ENCODE measurements around the gene MYT1.

Gene MYT1

DNA sequence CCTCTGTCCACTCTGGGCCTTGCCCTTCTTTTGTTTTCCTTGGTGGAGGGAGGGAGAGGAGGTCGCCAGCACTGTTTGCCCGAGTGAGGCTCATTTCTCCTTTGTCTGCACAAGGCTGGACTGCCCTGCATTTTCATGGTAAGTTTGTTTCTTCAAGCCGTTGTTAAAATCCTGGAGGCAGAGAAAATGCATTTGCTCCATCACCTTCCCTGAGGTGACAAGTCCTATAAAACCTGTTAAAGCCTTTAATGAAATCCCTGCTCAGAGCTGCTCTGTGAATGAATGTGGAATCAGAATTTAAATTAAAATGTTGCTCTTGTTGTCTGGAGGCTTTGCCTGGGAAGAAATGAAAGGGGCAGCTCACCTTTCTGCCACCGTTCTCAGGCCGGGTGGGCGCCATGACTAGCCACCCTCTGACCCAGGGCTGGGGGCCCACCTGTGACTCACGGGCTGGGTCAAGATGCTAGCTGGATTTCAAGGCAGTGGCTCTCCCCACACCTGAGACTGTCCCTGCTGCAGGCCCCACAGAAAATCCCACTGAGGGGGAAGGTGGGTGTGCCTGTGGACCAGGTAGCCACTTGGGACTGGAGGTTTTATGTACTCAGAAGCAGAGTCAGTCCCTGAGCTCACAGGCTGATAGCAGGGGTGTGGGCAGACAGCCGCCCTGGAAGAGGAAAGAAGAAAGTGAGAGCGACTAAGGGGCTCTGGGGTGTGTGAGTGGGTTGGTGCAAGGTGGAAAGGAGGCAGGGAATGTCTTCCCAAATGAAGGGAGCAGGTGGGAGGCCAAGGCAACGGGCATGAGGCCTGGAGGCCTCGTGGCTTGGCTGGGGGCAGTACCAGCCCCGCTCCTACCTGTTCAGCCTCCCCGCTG lies 24.0 kb upstream of the MYT1 start:
- FAIRE-seq, result no peak

DNA sequence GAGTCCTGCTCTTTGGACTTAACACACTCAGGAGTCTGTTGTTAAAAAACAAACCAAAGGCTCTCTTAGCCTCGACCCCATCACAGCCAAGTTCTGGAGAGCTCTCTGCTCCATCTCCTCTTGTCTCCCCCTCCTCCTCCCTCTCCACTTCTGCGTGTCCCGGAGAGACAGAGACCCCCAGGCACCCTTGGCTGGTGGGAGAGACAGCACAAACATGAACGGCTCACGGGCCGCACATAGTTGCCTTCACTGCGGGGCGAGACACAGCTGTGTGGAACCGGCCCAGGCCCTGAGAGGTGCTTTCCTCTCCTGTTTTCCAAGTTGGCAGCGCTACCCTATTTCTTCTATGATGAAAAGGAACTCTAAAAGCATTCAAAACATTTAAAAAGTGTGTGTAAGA lies 23.3 kb upstream of the MYT1 start:
- no peak for FAIRE-seq

DNA sequence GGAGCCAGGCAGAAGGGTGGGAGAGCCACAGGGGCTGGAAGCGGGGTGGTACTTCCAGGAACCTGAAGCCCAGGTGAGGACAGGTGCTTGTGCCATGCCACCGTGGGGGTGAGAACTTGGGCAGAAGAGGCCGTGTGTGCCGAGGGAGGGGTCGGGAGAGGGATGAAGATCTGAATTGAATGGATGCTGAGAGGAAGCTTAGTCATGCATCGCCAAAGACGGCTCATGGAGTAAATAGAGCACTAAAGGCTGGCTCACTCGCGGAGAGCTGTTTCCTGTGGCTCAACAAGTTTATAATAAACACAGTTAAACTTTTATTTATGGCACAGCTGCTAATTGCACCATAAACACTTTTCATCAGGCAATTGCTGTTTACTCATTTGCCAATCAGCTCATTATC lies 21.7 kb upstream of the MYT1 start:
- FAIRE-seq, result no peak

DNA sequence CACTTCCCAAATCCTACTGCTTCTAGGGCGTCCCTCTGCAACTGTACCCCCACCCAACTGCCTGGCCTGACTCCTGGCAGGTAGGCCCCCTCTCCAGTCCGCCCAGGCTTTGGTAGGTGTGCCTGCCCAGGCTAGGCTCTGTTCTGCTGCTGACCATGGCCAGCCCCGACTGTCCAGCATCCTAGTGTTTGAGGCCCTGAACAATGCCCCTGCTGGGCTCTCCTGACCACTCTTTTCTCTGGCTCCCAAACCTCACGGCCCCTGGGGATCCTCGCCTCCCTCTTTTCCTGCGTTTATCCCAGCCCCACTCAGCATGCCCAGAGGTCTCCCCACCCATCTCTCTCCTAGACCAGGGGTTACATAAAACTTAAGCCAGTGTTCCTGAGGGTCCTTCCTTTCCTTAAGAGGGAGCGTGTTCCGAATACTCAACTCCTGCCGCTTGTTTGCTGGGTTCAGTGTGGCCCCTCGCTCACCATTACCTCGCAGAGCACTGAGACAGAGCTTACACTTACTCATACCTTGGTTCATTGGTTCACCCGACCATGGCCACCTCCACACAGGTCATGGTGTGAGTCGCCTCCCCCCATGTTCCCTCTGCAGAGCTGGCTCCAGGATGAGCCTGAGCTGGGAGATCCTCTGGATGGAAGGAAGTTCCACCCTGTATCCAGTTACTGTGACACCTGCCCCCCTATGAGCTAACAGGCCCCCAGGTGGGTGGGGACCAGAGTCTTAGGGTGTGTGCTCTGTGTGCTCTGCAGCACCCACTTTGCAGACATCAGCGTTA lies 21.0 kb upstream of the MYT1 start:
- no peak for FAIRE-seq

DNA sequence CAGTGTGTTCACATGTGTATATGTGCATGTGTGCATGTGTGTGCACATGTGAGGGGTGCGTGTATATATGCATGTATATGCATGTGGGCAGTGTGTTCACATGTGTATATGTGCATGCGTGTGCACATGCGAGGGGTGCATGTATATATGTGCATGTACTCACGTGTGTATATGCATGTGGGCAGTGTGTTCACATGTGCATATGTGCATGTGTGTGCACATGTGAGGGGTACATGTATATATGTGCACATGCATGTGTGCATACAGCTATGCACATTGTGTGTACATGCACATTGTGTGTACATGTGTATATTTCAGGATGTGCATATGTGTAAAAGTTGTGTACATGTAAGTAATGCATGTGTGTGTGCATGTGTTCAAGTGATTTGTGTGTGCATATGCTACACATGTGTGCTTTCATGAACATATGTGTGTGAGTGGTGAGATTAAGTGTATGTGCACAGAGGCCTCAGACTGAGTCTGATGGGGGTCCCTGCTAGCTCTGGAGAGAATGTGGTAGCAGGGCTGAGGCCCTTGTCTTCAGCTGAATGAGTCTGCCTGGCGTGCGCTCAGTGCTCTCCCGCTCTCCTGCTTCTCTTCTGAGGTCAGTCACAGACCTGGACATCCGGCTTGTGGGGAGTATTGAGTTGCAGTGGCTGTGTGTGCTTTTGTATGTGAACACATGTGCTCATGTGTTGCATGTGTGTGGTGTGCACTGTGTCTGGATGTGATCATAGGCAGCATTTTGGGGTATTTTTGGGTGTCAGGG lies 19.9 kb upstream of the MYT1 start:
- no peak for FAIRE-seq

DNA sequence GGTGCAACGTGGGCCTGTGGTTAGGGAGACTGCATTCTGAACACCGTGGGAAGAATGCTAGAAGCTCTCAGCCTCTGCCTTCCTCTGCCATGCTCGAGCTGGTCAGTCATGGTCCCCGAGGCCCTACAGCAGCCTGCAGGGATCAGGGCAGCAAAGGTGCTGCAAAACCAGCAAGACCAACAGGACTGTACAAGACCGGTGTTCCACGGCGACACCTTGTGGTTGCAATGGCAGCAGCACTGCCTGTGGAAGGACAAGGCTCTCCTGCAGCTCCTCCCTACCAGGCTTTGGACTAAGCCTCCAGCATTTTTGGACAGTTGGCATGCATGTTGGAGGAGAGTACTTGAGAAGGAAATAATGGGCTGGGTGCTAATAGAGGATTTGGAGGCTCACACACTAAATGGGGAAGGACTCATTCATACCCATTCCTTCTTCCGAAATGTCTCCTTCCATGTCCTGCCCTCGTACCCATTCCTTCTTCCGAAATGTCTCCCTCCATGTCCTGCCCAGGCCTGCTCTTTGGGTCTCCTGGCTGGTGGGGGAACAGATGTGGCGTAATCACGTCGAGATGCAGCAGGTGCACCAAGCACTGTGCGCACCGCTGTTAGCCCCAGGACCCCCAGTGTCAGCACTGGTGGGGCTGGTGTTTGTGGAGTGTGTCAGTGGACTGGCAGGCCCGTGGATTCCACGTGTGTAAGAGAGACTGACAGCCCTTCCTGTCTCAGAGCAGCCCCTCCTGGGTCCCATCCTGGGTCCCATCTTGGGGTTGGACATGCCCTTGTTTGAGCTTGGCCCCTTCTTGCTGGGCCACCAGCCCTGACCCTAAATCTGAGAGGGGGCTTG lies 18.6 kb upstream of the MYT1 start:
- no peak for FAIRE-seq

DNA sequence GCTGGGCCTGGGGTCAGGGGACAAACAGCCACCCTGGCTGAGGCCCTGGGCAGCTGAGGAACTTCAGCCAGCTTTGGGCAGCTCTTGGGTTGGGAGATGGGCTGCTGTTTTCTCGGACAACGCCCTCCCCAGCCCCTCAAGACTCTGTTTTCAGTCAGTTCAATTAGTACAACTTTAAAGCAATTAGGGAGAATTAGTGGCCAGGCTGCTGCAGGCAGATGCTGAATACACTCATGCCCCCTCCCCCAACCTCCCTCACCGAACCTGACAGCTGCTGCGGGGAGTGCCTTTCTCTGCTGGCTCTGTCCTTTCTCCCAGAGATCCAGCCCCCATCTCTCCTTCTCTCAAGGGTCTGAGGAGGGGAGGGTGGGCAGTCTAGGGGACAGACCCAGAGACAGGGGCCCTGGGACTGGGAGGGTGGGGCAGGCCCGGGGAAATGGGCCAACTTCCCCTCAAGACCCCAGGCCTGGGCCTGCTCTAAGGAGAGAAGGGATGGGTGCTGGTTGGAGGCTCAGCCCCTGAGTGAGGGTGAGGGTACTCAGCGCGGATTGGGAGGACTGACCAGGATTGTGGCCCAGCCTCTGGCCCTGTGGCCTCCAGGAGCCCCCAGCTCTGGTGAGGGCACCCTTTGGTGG lies 17.8 kb upstream of the MYT1 start:
- FAIRE-seq, result no peak

DNA sequence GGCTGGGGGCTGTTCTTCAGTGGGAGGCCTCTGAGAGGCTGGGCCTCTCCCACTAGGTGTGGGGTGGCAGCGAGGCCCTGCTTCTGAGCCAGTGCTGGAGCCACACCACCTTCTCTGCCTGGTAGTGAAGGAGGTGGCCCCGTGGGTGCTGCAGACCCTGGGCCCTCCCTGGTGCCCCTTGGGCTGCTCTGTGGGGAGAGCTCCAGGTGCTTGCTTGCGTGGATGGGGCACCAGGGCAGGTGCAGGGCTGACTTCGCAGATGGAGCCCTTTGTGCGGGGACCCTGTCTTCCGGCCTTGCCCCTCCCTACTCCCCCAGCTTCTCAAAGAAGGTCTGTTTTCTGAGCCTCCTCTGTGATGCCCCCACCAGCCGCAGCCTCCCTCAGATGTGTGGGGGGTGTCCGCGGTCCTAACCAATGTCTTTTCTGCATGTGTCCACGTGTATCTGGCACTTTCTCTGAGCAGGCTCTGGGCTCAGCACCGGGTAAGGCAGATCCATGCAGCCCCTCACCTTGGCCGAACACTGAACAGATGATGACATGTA lies 17.2 kb upstream of the MYT1 start:
- no peak for FAIRE-seq

DNA sequence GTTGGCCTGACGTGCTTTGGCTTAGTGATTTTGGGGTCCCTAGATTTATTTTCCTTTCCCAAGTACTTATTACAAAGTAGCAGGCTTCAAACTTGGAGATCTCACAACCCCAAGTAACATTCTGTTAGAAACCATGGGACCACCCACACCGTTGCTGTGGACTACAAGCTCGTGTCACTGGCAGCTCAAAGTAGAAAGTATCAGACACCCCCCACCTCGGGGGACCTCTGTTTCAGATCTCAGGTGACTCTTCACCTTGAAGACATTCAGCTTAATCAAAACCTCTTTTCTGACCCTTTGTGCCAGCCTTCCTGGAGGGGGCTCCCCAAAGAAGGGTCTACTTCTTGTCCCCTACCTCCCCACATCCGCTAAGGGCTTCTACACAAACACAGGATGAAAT lies 15.7 kb upstream of the MYT1 start:
- FAIRE-seq, result no peak

DNA sequence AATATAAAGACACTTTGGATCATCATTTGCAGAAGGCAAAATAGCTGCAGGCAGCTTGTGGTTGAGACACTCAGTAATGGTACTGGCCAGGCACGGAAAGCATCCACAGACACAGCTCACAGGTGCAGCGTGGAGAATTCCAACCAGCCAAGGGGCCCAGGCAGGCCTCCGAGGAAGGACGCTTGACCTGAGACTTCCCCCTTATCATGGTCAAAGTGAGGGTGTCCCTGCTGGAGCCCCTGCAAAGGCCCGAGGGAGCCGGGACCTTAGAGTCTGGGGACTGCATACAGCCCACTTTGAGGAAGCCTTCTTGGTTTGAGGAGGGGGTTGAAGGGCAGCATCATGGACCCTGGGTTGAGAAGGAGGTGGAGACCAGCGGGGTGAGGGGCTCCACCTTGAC lies 15.1 kb upstream of the MYT1 start:
- no peak for FAIRE-seq

DNA sequence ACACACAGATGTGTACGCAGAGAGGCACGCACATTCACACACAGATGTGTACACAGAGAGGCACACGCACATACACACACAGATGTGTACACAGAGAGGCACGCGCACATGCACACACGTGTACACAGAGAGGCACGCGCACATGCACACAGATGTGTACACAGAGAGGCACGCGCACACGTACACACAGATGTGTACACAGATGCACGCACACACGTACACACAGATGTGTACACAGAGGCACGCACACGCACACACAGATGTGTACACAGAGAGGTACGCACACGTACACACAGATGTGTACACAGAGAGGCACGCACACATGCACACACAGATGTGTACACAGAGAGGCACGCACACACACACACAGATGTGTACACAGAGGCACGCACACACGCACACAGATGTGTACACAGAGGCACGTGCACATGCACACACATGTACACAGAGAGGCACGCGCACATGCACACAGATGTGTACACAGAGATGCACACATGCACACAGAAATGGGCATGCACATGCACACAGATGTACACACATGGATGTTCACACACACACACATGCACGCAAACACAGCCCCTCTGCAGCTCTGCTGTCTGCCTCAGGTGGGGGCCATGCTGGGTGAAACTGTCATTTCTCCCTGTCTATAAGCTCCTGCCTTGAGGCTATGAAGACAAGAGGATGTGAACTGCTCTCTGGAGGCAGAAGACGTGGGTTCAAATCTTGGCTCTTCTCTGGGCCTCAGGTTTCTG lies 14.3 kb upstream of the MYT1 start:
- FAIRE-seq, result no peak

DNA sequence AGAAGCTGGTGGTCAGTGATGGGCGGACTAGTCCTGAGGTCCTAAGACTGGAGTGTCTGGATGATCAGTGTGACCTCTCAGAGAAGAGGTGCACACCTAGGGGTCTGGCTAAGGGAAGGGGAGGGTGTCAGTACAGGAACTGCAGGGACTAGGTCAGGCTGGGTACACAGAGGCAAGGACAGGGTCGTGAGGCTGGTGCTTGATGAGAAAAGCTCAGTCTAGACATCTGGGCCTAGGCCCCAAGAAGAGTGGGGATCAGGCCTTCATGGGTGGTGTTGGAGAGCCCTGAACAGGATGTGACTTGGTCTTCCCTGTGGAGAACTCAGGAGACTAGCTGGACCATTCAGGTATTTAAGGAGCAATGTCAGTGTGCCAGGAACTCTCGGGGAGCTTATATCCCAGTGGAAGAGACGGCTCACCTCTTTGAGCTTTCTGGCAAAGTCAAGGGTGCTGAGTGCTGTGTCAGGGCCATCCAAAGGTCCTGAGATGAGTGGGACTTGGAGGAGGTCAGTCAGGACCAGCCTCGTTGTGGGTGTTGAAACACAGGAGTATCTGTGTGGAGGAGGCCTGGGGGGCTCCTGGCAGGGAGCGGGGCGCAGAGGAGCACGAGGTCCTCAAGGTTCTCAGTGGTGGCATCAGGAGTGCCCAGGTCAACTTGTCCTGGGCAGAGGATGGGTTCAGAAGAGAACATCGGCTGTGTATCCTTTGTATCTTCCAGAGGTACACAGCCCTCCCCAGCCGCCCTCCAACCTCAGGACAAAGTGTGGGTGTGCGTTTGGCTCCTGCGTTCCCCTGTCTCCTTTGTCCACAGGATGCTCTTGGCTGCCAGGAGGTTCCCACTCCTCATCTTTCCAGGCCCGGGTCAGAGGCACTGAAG lies 13.3 kb upstream of the MYT1 start:
- no peak for FAIRE-seq

DNA sequence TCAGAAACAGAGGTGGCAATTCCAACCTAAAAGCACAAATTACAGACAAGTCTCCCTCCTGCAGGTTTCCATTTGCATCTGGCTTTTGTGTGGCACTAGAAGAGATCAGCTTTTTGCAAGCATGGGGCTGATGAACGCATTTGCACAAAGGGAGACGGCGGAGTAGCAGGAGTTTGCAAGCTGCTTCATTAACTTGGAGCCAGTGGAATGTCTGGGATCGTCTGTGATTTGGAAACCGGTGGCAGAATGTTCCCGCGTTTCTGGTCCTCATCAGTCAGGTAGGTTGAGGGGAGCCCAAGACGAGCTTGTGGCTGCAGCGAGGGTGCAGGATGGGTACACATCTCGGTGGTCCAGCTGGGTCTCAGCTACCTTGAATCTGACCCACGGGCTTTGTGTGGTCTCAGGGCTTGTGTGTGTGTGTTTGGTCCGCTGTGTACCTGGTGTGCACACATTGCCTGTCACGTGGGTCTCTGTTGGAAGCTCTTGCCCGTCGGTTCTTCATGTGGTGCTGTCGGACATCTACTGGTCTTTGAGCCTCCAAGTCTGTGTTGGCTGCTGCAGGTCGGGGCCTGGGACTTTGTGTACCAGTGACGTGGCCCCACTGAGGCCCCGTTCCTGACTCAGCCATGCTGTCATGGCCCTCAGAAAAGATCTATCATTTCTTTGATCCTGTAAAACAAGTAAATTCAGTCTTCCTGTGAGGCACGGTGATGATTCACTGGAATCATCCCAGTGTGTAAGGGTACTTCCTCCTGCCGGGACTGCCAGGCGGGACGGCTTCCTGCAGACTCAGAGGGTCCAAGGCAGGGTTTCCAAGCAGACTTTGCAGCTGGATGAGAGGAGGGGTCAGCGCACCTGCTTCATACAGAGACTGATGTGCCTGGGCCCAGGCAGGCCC lies 12.4 kb upstream of the MYT1 start:
- FAIRE-seq, result no peak

DNA sequence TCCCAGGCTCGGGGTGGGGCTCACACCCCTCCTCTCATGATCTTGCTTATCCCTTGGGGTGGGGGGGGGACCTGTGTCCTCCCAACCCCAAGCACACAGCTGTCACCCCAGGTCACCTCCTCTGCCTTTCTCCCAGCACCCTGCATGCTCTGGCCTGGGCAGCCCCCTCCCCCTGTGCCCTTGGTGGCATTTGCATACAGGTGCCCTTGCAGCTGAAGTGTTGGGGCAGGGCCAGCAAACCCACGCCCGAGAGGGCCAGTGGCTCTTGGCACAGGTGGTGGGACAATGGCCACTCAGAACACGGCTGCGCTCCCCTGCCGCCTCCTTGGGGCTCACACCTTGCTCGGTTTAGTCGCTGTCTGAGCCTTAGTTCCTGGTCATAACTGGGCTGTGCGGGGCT lies 11.3 kb upstream of the MYT1 start:
- FAIRE-seq, result no peak

DNA sequence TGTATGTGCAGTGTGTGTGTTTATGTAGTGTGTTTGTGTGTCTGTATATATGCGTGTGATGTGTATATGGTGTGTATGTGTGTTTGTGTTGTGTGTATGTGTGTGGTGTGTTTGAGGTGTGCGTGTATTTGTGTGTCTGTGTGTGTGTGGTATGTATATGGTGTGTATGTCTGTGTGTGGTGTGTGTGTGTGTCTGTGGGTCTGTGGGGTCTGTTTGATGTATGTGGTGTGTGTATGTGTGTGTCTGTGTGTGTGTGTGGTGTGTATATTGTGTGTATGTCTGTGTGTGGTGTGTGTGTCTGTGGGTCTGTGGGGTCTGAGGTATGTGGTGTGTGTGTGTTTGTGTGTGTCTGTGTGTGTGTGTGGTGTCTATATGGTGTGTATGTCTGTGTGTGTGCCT lies 10.8 kb upstream of the MYT1 start:
- FAIRE-seq, result no peak

DNA sequence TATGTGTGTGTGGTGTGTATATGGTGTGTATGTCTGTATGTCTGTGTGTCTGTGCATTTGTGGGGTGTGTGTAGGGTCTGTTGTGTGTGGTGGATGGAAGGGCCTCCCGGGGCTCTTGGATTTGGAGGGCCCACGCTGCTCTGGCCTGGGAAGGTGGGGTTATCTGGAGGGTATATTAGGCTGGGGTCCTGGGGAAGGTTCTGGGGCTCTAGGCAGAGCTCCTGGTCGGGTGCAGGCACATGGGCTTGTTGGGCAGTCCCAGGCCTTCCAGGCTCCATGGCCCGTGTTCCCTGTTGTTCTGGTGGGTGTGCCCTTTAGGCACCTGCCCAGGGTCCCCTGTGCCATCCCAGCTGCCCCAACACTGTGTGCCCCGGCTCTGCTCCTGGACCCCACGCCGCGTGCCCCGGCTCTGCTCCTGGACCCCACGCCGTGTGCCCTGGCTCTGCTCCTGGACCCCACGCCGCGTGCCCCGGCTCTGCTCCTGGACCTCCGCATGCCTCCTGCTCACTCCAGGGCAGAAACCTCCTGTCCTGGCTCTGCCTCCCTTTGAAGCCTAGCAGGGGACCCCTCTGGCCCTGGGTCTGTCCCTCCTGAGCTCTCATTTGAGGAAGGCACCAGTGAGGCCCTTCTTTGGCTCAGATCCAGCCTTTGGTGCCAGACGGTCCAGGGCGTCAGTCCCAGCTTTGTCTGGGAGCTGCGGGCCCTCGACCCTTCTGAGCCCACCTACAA lies 10.2 kb upstream of the MYT1 start:
- no peak for FAIRE-seq

DNA sequence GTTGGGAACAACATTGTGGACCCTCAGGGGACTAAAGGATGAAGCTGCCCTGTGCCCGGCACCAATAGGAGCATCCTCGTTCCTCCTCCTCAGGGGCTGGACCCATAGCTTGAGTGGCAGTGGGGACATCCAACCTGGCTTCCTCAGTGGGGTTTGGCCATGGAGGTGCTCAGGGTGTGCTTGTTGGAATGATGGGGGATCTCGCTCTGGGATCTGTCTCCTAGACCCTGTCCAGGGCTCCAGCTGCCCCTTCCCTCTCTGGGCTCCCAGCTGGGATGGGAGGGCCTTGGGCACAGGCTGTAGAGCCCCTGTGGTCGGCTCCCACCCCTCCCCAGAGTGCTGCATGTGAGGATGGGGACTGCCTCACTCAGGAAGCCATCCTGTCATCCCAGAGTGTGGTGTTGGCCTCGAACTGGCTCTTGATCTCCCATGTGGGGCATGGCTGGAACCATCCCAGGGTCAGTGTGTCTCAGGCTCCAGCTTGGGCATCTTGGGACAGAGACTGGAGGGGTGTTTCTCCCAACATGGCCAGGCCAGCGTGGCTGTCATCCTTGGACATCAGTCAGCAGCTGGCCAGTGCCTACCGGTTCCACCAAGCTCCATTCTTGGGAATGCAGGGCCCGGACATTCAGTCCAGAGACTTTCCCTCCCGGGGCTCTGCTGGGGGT lies 9.5 kb upstream of the MYT1 start:
- no peak for FAIRE-seq

All from colon (tissue), 2 donors.